BLaER1 (cell line): Measurements from ENCODE around the gene B3GNT7.

ENCODE experiments used
- H3K27ac ChIP-seq: shearing (Covaris generic); formaldehyde crosslinking; 2 replicates; pipeline ENCODE4 v1.8.1; 2022
- H3K27me3 ChIP-seq: shearing (Covaris generic); formaldehyde crosslinking; 2 replicates; pipeline ENCODE4 v1.8.1; 2022
- H3K36me3 ChIP-seq: shearing (Covaris generic); formaldehyde crosslinking; 2 replicates; pipeline ENCODE4 v1.8.1; 2022
- H3K4me1 ChIP-seq: shearing (Covaris generic); formaldehyde crosslinking; 2 replicates; pipeline ENCODE4 v1.8.1; 2022
- H3K4me2 ChIP-seq: shearing (Covaris generic); formaldehyde crosslinking; 2 replicates; pipeline ENCODE4 v1.8.1; 2022
- H3K4me3 ChIP-seq: shearing (Covaris generic); formaldehyde crosslinking; 2 replicates; pipeline ENCODE4 v1.8.1; 2022
- H3K9ac ChIP-seq: shearing (Covaris generic); formaldehyde crosslinking; 2 replicates; pipeline ENCODE4 v1.8.1; 2022
- H3K9me3 ChIP-seq: shearing (Covaris generic); formaldehyde crosslinking; 2 replicates; pipeline ENCODE4 v1.8.1; 2022
- H4K20me1 ChIP-seq: shearing (Covaris generic); formaldehyde crosslinking; 2 replicates; pipeline ENCODE4 v1.8.1; 2022
- Cebpa-rat ChIP-seq: shearing (Covaris generic); IDR thresholded peaks from 2 replicates; pipeline ENCODE4 v1.8.1; 2022

The B3GNT7 gene

GRCh38 chr2:231364961-231365810 lies 30.3 kb upstream of the B3GNT7 start:
- Histone ChIP-seq H3K4me1 (peaks cover 51% of the 10 kb centered on the region), H4K20me1 (no peaks in the 10 kb centered on the region), H3K36me3 (no peaks in the 10 kb centered on the region), H3K4me3 (no peak overlapping the region), H3K27ac (peak overlapping the region; percentile 58), H3K4me2 (peak overlapping the region; percentile 43), H3K9ac (peak overlapping the region; percentile 19; the same call in 1 of the 2 replicates), H3K27me3 (no peaks in the 10 kb centered on the region), H3K9me3 (no peaks in the 10 kb centered on the region)
- TF ChIP-seq Cebpa-rat: no peak

DNA sequence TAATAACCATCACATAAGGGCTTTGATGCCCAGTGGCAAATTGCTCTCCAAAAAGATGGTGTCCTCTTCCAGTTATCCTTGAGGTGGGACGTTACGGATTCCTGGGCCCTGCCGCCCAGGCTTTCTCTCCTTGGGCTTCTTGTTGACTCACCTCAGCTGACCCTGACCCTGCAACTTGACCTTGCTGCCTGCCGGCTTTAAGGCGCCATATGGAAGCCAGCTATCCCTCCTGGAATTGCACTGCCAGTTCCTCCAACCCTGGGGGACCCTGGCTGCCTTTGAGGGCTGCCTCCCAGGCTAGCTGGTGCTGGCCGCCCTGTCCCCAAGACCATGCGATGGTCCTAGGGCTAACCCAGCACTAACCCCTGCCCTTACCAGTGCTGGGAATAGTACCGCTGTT lies 28.3 kb upstream of the B3GNT7 start:
- H3K4me3 ChIP-seq: no peak overlapping the region

GRCh38 chr2:231369580-231370428 lies 25.7 kb upstream of the B3GNT7 start:
- Histone ChIP-seq H3K4me3 (no peak overlapping the region), H3K36me3 (no peaks in the 10 kb centered on the region), H3K4me1 (peaks cover 44% of the 10 kb centered on the region), H3K27ac (peak overlapping the region; percentile 75), H3K9ac (peak overlapping the region; percentile 48; the same call in 1 of the 2 replicates), H4K20me1 (no peaks in the 10 kb centered on the region), H3K4me2 (peak overlapping the region; percentile 75), H3K27me3 (no peaks in the 10 kb centered on the region), H3K9me3 (no peaks in the 10 kb centered on the region)
- TF ChIP-seq Cebpa-rat: no peak

More for the DNA sequence above, 28.3 kb upstream of the B3GNT7 start:
- H3K27me3 ChIP-seq: no peaks in the 10 kb centered on the region
- H3K9me3 ChIP-seq: no peaks in the 10 kb centered on the region
- no peak overlapping the region for H3K4me2 ChIP-seq
- no peaks in the 10 kb centered on the region for H3K36me3 ChIP-seq
- peaks cover 51% of the 10 kb centered on the region for H3K4me1 ChIP-seq
- no peaks in the 10 kb centered on the region for H4K20me1 ChIP-seq
- no peak overlapping the region for H3K27ac ChIP-seq
- no peak overlapping the region for H3K9ac ChIP-seq
- TF ChIP-seq Cebpa-rat: no peak

DNA sequence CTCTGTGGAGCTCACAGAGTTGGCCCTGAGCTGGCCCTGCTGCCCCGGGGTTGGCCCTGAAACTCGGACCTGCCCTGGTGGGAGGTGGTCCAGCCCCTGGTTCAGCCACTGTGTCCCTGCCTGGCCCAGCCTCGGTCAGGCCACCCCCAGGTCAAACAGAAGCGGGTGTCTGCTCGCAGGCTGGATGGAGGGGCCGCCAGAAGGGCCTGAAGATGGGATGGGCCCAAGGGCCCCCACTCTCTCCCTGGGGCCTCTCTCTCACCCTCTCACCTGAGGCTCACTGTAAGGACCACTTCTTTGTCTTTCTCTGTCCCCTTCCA lies 25.1 kb upstream of the B3GNT7 start:
- Histone ChIP-seq H3K4me1 (peaks cover 38% of the 10 kb centered on the region), H3K4me2 (peak overlapping the region; percentile 75), H3K27ac (peak overlapping the region; percentile 75), H3K27me3 (no peaks in the 10 kb centered on the region), H3K4me3 (no peak overlapping the region), H3K36me3 (no peaks in the 10 kb centered on the region), H4K20me1 (no peaks in the 10 kb centered on the region), H3K9ac (0 out of 2 replicates have a peak overlapping the region, but pooled peaks have one; percentile 48), H3K9me3 (no peaks in the 10 kb centered on the region)
- no peak for TF ChIP-seq Cebpa-rat

DNA sequence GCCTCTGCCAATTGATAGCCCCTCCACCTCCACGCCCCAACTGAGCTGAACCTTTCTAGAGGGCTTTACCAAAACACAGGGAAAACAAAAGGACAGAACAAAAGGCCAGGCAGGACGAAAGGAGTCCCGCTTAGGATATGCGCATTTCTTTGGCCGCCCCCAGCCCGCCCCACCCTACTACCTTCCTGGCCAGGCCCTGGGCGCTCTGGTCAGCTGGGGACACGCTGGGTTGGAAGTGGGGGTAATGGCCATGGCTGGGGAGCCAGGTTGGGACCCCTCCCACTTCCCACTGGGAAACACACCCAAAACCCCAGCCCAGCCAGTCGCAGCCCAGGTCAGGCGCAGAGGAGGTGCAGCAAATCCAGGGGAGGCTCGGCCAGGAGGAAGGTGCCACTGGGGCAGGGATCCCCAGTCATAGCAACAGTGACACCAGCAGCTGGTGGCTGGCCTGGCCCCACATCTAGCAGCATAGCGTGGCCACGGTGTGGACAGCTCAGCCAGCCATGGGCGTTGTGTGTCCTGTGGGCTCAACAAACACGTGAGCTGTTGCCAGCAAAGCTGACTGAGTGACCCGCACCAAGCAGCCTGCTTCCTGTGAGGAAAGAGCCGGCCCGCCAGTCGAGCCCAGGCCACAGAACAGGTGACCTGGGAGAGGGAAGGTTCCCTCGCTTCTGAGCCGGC lies 24.6 kb upstream of the B3GNT7 start:
- H3K27me3 ChIP-seq: no peaks in the 10 kb centered on the region
- H3K36me3 ChIP-seq: no peaks in the 10 kb centered on the region
- peak overlapping the region; percentile 75 for H3K27ac ChIP-seq
- no peak overlapping the region for H3K4me3 ChIP-seq
- no peaks in the 10 kb centered on the region for H3K9me3 ChIP-seq
- no peak for TF ChIP-seq Cebpa-rat
- peaks cover 33% of the 10 kb centered on the region for H3K4me1 ChIP-seq
- 0 out of 2 replicates have a peak overlapping the region, but pooled peaks have one; percentile 48 for H3K9ac ChIP-seq
- peak overlapping the region; percentile 75 for H3K4me2 ChIP-seq
- no peaks in the 10 kb centered on the region for H4K20me1 ChIP-seq

GRCh38 chr2:231371430-231372054 lies 24.0 kb upstream of the B3GNT7 start:
- Histone ChIP-seq H3K4me2 (0 out of 2 replicates have a peak overlapping the region, but pooled peaks have one; percentile 9), H3K27ac (0 out of 2 replicates have a peak overlapping the region, but pooled peaks have one; percentile 1), H3K4me3 (no peak overlapping the region), H4K20me1 (no peaks in the 10 kb centered on the region), H3K27me3 (no peaks in the 10 kb centered on the region), H3K36me3 (no peaks in the 10 kb centered on the region), H3K9ac (no peak overlapping the region), H3K9me3 (no peaks in the 10 kb centered on the region), H3K4me1 (peaks cover 30% of the 10 kb centered on the region)
- no peak for TF ChIP-seq Cebpa-rat

- TF ChIP-seq Cebpa-rat: no peak
- H3K9me3 ChIP-seq: no peaks in the 10 kb centered on the region
- no peaks in the 10 kb centered on the region for H3K36me3 ChIP-seq
- no peak overlapping the region for H3K27ac ChIP-seq
- peaks cover 30% of the 10 kb centered on the region for H3K4me1 ChIP-seq
- H4K20me1 ChIP-seq: no peaks in the 10 kb centered on the region
- no peak overlapping the region for H3K9ac ChIP-seq
- H3K4me2 ChIP-seq: no peak overlapping the region
- no peak overlapping the region for H3K4me3 ChIP-seq
- no peaks in the 10 kb centered on the region for H3K27me3 ChIP-seq
These were observed 23.2 kb upstream of the B3GNT7 start for GRCh38 chr2:231372326-231372725.

DNA sequence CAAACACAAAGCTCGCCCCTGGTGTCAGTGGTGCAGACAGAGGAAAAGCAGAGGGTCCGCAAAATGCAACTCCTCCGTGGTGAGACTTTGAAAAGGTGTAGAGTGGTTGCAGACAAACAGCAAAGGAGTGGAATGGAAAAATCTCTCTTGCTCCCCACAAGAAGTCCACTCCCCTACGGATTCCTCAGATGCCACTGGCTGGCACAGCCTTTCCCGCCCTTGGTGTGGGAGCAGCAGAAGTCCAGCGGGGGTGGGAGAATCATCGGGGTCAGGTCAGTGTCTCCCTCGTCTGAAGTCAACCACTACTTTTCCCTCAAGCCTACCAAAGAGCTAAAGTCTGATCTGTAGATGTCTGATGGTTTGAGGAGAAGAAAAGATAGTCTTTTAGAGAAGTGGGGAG lies 22.3 kb upstream of the B3GNT7 start:
- TF ChIP-seq Cebpa-rat: no peak

GRCh38 chr2:231373786-231374349 lies 21.6 kb upstream of the B3GNT7 start:
- no peaks in the 10 kb centered on the region for H4K20me1 ChIP-seq
- no peak overlapping the region for H3K27ac ChIP-seq
- TF ChIP-seq Cebpa-rat: no peak
- no peaks in the 10 kb centered on the region for H3K36me3 ChIP-seq
- peaks cover 38% of the 10 kb centered on the region for H3K4me1 ChIP-seq
- H3K9ac ChIP-seq: no peak overlapping the region
- H3K27me3 ChIP-seq: no peaks in the 10 kb centered on the region
- H3K9me3 ChIP-seq: no peaks in the 10 kb centered on the region
- H3K4me3 ChIP-seq: no peak overlapping the region
- H3K4me2 ChIP-seq: no peak overlapping the region

More for the DNA sequence above, 22.3 kb upstream of the B3GNT7 start:
- H3K4me3 ChIP-seq: no peak overlapping the region
- H3K4me1 ChIP-seq: peaks cover 32% of the 10 kb centered on the region
- no peak overlapping the region for H3K4me2 ChIP-seq
- no peaks in the 10 kb centered on the region for H4K20me1 ChIP-seq
- H3K9me3 ChIP-seq: no peaks in the 10 kb centered on the region
- no peaks in the 10 kb centered on the region for H3K36me3 ChIP-seq
- H3K9ac ChIP-seq: no peak overlapping the region
- no peak overlapping the region for H3K27ac ChIP-seq
- H3K27me3 ChIP-seq: no peaks in the 10 kb centered on the region
